ENCODE data around the gene AUTS2.

AUTS2 gene

GRCh38 chr7:69959789-69960499, 361.7 kb downstream of the AUTS2 start:
- DNase-seq, result no peak

- DNase-seq, result no peak
These were observed 363.2 kb downstream of the AUTS2 start for GRCh38 chr7:69961436-69961835.

- no peak for DNase-seq
These were observed 364.2 kb downstream of the AUTS2 start for GRCh38 chr7:69962186-69963065.

- DNase-seq, result no peak
These were observed 365.1 kb downstream of the AUTS2 start for GRCh38 chr7:69963393-69963792.

GRCh38 chr7:69966766-69967591, 368.7 kb downstream of the AUTS2 start:
- DNase-seq, result no peak

- no peak for DNase-seq
These were observed 369.6 kb downstream of the AUTS2 start for GRCh38 chr7:69967689-69968450.

- DNase-seq, result no peak
These were observed 370.8 kb downstream of the AUTS2 start for GRCh38 chr7:69968969-69969556.

GRCh38 chr7:69981646-69982045, 383.4 kb downstream of the AUTS2 start:
- DNase-seq, result no peak

- DNase-seq, result no peak
These were observed 383.9 kb downstream of the AUTS2 start for GRCh38 chr7:69982197-69982596.

- no peak for DNase-seq
These were observed 391.3 kb downstream of the AUTS2 start for GRCh38 chr7:69989551-69989950.

GRCh38 chr7:69992938-69993337, 394.7 kb downstream of the AUTS2 start:
- no peak for DNase-seq

GRCh38 chr7:69994218-69994617, 395.9 kb downstream of the AUTS2 start:
- no peak for DNase-seq

GRCh38 chr7:69994886-69995542, 396.7 kb downstream of the AUTS2 start:
- no peak for DNase-seq

GRCh38 chr7:69996121-69996520, 397.8 kb downstream of the AUTS2 start:
- no peak for DNase-seq

- DNase-seq, result no peak
These were observed 402.6 kb downstream of the AUTS2 start for GRCh38 chr7:70000737-70001348.

GRCh38 chr7:70005480-70005879, 407.2 kb downstream of the AUTS2 start:
- no peak for DNase-seq

- DNase-seq, result no peak
These were observed 407.6 kb downstream of the AUTS2 start for GRCh38 chr7:70005891-70006260.

- DNase-seq, result no peak
These were observed 408.1 kb downstream of the AUTS2 start for GRCh38 chr7:70006261-70006920.

GRCh38 chr7:70008466-70008865, 410.2 kb downstream of the AUTS2 start:
- DNase-seq, result no peak

GRCh38 chr7:70014472-70015177, 416.4 kb downstream of the AUTS2 start:
- DNase-seq, result no peak

Data from effector CD8-positive, alpha-beta T cell (primary cell).